Esophagus squamous epithelium (tissue), 4 donors: ENCODE results near the gene ANLN.

Experiments used
- POLR2A ChIP-seq, 4 donors: fragments of 450-650 bp; IDR thresholded peaks; one replicate each; pipeline ENCODE4 v1.6.1; 2017; ENCODE audit warnings: antibody characterized with exemption in 4 of 4, mild to moderate bottlenecking in 4 of 4, moderate library complexity in 3 of 4
- TF ChIP-seq, protein P1 (sequence below), 6 experiments: fragments of 450-650 bp in 4 of 6; fragments of 200-600 bp in 2 of 6; sonication (generic) in 2 of 6; IDR thresholded peaks; one replicate each; pipeline ENCODE4 v1.5.1; 2016 to 2019; ENCODE audit warnings: antibody characterized with exemption in 6 of 6, mild to moderate bottlenecking in 4 of 6, moderate library complexity in 4 of 6

- TF ChIP-seq, protein P1, sequence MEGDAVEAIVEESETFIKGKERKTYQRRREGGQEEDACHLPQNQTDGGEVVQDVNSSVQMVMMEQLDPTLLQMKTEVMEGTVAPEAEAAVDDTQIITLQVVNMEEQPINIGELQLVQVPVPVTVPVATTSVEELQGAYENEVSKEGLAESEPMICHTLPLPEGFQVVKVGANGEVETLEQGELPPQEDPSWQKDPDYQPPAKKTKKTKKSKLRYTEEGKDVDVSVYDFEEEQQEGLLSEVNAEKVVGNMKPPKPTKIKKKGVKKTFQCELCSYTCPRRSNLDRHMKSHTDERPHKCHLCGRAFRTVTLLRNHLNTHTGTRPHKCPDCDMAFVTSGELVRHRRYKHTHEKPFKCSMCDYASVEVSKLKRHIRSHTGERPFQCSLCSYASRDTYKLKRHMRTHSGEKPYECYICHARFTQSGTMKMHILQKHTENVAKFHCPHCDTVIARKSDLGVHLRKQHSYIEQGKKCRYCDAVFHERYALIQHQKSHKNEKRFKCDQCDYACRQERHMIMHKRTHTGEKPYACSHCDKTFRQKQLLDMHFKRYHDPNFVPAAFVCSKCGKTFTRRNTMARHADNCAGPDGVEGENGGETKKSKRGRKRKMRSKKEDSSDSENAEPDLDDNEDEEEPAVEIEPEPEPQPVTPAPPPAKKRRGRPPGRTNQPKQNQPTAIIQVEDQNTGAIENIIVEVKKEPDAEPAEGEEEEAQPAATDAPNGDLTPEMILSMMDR (IDR thresholded peaks at IDR 0.05): no peak
- no peak for TF ChIP-seq POLR2A (IDR thresholded peaks at IDR 0.05)
Measured at GRCh38 chr7:36448781-36449379, 59.2 kb downstream of the ANLN start.
